ENCODE measurements around the gene SRPX2.

Gene SRPX2

GRCh38 chrX:100662170-100662569 is 18.2 kb downstream of the SRPX2 start:
- Histone ChIP-seq H3K27me3 (ENCODE audit: insufficient read depth, low read length, poor library complexity) (no peaks in the 10 kb centered on the region), H3K79me2 (ENCODE audit: insufficient read depth, low read length) (no peaks in the 10 kb centered on the region), H3K36me3 (ENCODE audit: insufficient read depth, low read length) (no peaks in the 10 kb centered on the region), H3K4me2 (ENCODE audit: insufficient read depth, low read length) (no peak overlapping the region), H3K9me3 (ENCODE audit: insufficient read depth, low read length, severe bottlenecking) (no peaks in the 10 kb centered on the region), H2AFZ (ENCODE audit: low read depth, low read length) (no peak overlapping the region), H3K9ac (ENCODE audit: low read depth, low read length) (no peak overlapping the region), H3K4me3 (ENCODE audit: low read depth in 1 of 2, low read length in 2 of 2) (no peak overlapping the region), H4K20me1 (ENCODE audit: insufficient read depth, low read length) (no peaks in the 10 kb centered on the region), H3K27ac (ENCODE audit: low read length) (no peak overlapping the region), H3K4me1 (ENCODE audit: insufficient read depth, low read length) (no peaks in the 10 kb centered on the region)
- TF ChIP-seq EZH2 (IDR thresholded peaks at IDR 0.05; ENCODE audit: borderline replicate concordance, low read depth, low read length, severe bottlenecking) (no peak), CTCF (IDR thresholded peaks at IDR 0.05; ENCODE audit: borderline replicate concordance, extremely low read depth, low read length, poor library complexity, severe bottlenecking) (no peak)
- ATAC-seq (ENCODE audit: insufficient read depth, low read depth) (no peak), DNase-seq (no peak)

GRCh38 chrX:100662796-100663195 is 18.8 kb downstream of the SRPX2 start:
- no peak for TF ChIP-seq CTCF (IDR thresholded peaks at IDR 0.05; ENCODE audit: borderline replicate concordance, extremely low read depth, low read length, poor library complexity, severe bottlenecking)
- no peak for TF ChIP-seq EZH2 (IDR thresholded peaks at IDR 0.05; ENCODE audit: borderline replicate concordance, low read depth, low read length, severe bottlenecking)
- Histone ChIP-seq H3K27ac (ENCODE audit: low read length) (no peak overlapping the region), H3K4me1 (ENCODE audit: insufficient read depth, low read length) (no peaks in the 10 kb centered on the region), H3K27me3 (ENCODE audit: insufficient read depth, low read length, poor library complexity) (no peaks in the 10 kb centered on the region), H4K20me1 (ENCODE audit: insufficient read depth, low read length) (no peaks in the 10 kb centered on the region), H3K4me2 (ENCODE audit: insufficient read depth, low read length) (no peak overlapping the region), H3K4me3 (ENCODE audit: low read depth in 1 of 2, low read length in 2 of 2) (no peak overlapping the region), H3K9me3 (ENCODE audit: insufficient read depth, low read length, severe bottlenecking) (no peaks in the 10 kb centered on the region), H3K9ac (ENCODE audit: low read depth, low read length) (no peak overlapping the region), H3K79me2 (ENCODE audit: insufficient read depth, low read length) (no peaks in the 10 kb centered on the region), H2AFZ (ENCODE audit: low read depth, low read length) (no peak overlapping the region), H3K36me3 (ENCODE audit: insufficient read depth, low read length) (no peaks in the 10 kb centered on the region)
- ATAC-seq (ENCODE audit: insufficient read depth, low read depth), result no peak
- DNase-seq, result no peak

- Histone ChIP-seq H3K27me3 (ENCODE audit: insufficient read depth, low read length, poor library complexity) (no peaks in the 10 kb centered on the region), H3K4me2 (ENCODE audit: insufficient read depth, low read length) (no peak overlapping the region), H3K9me3 (ENCODE audit: insufficient read depth, low read length, severe bottlenecking) (no peaks in the 10 kb centered on the region), H3K4me3 (ENCODE audit: low read depth in 1 of 2, low read length in 2 of 2) (no peak overlapping the region), H3K9ac (ENCODE audit: low read depth, low read length) (no peak overlapping the region), H4K20me1 (ENCODE audit: insufficient read depth, low read length) (no peaks in the 10 kb centered on the region), H3K36me3 (ENCODE audit: insufficient read depth, low read length) (no peaks in the 10 kb centered on the region), H2AFZ (ENCODE audit: low read depth, low read length) (no peak overlapping the region), H3K4me1 (ENCODE audit: insufficient read depth, low read length) (no peaks in the 10 kb centered on the region), H3K27ac (ENCODE audit: low read length) (no peak overlapping the region), H3K79me2 (ENCODE audit: insufficient read depth, low read length) (no peaks in the 10 kb centered on the region)
- TF ChIP-seq EZH2 (IDR thresholded peaks at IDR 0.05; ENCODE audit: borderline replicate concordance, low read depth, low read length, severe bottlenecking) (no peak), CTCF (IDR thresholded peaks at IDR 0.05; ENCODE audit: borderline replicate concordance, extremely low read depth, low read length, poor library complexity, severe bottlenecking) (no peak)
- DNase-seq, result no peak
- ATAC-seq (ENCODE audit: insufficient read depth, low read depth), result no peak
Measured at GRCh38 chrX:100663642-100664041, 19.6 kb downstream of the SRPX2 start.

GRCh38 chrX:100672966-100673365 is 29.0 kb downstream of the SRPX2 start:
- Histone ChIP-seq H3K27ac (ENCODE audit: low read length) (no peak overlapping the region), H3K9ac (ENCODE audit: low read depth, low read length) (no peak overlapping the region), H4K20me1 (ENCODE audit: insufficient read depth, low read length) (no peaks in the 10 kb centered on the region), H3K9me3 (ENCODE audit: insufficient read depth, low read length, severe bottlenecking) (no peaks in the 10 kb centered on the region), H3K79me2 (ENCODE audit: insufficient read depth, low read length) (no peaks in the 10 kb centered on the region), H2AFZ (ENCODE audit: low read depth, low read length) (no peak overlapping the region), H3K4me2 (ENCODE audit: insufficient read depth, low read length) (no peak overlapping the region), H3K27me3 (ENCODE audit: insufficient read depth, low read length, poor library complexity) (no peaks in the 10 kb centered on the region), H3K4me1 (ENCODE audit: insufficient read depth, low read length) (no peaks in the 10 kb centered on the region), H3K36me3 (ENCODE audit: insufficient read depth, low read length) (no peaks in the 10 kb centered on the region), H3K4me3 (ENCODE audit: low read depth in 1 of 2, low read length in 2 of 2) (no peak overlapping the region)
- ATAC-seq (ENCODE audit: insufficient read depth, low read depth), result no peak
- TF ChIP-seq CTCF (IDR thresholded peaks at IDR 0.05; ENCODE audit: borderline replicate concordance, extremely low read depth, low read length, poor library complexity, severe bottlenecking) (no peak), EZH2 (IDR thresholded peaks at IDR 0.05; ENCODE audit: borderline replicate concordance, low read depth, low read length, severe bottlenecking) (no peak)
- DNase-seq, result no peak

Data from DND-41 (cell line).